PC-3 (cell line): Measurements from ENCODE around the gene TC2N. TPM values are rescaled to one million over a fixed set of nuclear protein-coding genes. Genes with fewer than 3 reads are reported as not detected.

ENCODE experiments used
- ATAC-seq: fragments of 200-7000 bp; cut with Tn5 transposase; 2 replicates; pipeline ENCODE4 v1.9.1; 2020; ENCODE audit warnings: mild to moderate bottlenecking, moderate library complexity
- BruUV-seq: library from RNA; stranded (reverse); fragments of 400-500 nt; replicated peaks from 2 replicates; lab custom pipeline; 2021; lab: Mats Ljungman, UMichigan
- CTCF ChIA-PET: fragments of 300-600 bp; sonication (Branson Sonifier 250); formaldehyde crosslinking; loops from one replicate; lab custom pipeline; 2022; ENCODE audit warnings: antibody characterized with exemption; lab: Charles Lee
- POLR2A ChIA-PET: fragments of 300-600 bp; sonication (Branson Sonifier 250); formaldehyde crosslinking; loops from one replicate; lab custom pipeline; 2022; ENCODE audit warnings: antibody characterized with exemption; ENCODE audit not compliant: unreplicated experiment; lab: Charles Lee
- DNase-seq: peaks from one replicate; pipeline ENCODE4 v3.0.0-alpha.2; 2015
- H2AFZ ChIP-seq: fragments of 300-600 bp; sonication (generic); 2 replicates; pipeline ENCODE4 v1.6.0; 2016; ENCODE audit warnings: antibody characterized with exemption, low read length
- H3F3A ChIP-seq: fragments of 300-600 bp; sonication (generic); one replicate; pipeline ENCODE4 v1.6.0; 2017; ENCODE audit warnings: antibody characterized with exemption, low read length, control low read depth, mild to moderate bottlenecking; ENCODE audit not compliant: unreplicated experiment
- H3K27ac ChIP-seq: fragments of 300-600 bp; sonication (generic); 2 replicates; pipeline ENCODE4 v1.5.1; 2016; ENCODE audit warnings: mild to moderate bottlenecking, low read length
- H3K27me3 ChIP-seq: fragments of 300-600 bp; sonication (generic); 2 replicates; pipeline ENCODE4 v1.6.1; 2016; ENCODE audit warnings: low read length, mixed read lengths
- H3K36me3 ChIP-seq: fragments of 300-600 bp; sonication (generic); 2 replicates; pipeline ENCODE4 v1.6.1; 2016; ENCODE audit warnings: low read depth, mixed run types, low read length, mixed read lengths
- H3K4me1 ChIP-seq: fragments of 300-600 bp; sonication (generic); 2 replicates; pipeline ENCODE4 v1.5.1; 2016; ENCODE audit warnings: low read length; ENCODE audit not compliant: insufficient read depth
- H3K4me2 ChIP-seq: fragments of 300-600 bp; sonication (generic); 2 replicates; pipeline ENCODE4 v1.6.0; 2016; ENCODE audit warnings: low read length
- H3K4me3 ChIP-seq: fragments of 300-600 bp; sonication (generic); 2 replicates; pipeline ENCODE4 v1.5.1; 2016; ENCODE audit warnings: mild to moderate bottlenecking, low read length, mixed read lengths
- H3K79me2 ChIP-seq: fragments of 300-600 bp; sonication (generic); 2 replicates; pipeline ENCODE4 v1.6.1; 2017; ENCODE audit warnings: low read length, mixed read lengths
- H3K9ac ChIP-seq: fragments of 300-600 bp; sonication (generic); 2 replicates; pipeline ENCODE4 v1.6.0; 2016; ENCODE audit warnings: mild to moderate bottlenecking, low read length
- H3K9me2 ChIP-seq: fragments of 300-600 bp; sonication (generic); replicated peaks from 2 replicates; pipeline ENCODE4 v1.6.1; 2016; ENCODE audit warnings: mixed run types, low read length, mixed read lengths
- H3K9me3 ChIP-seq: fragments of 300-600 bp; sonication (generic); 2 replicates; pipeline ENCODE4 v1.6.1; 2016; ENCODE audit warnings: low read length, mixed read lengths
- H4K20me1 ChIP-seq: fragments of 300-600 bp; sonication (generic); 2 replicates; pipeline ENCODE4 v1.6.1; 2016; ENCODE audit warnings: low read length, mixed read lengths
- EZH2 ChIP-seq: fragments of 300-600 bp; sonication (generic); IDR thresholded peaks from one replicate; pipeline ENCODE4 v1.6.1; 2017; ENCODE audit warnings: antibody characterized with exemption, mild to moderate bottlenecking, low read length; ENCODE audit not compliant: unreplicated experiment
- EZH2phosphoT487 ChIP-seq: fragments of 300-600 bp; sonication (generic); IDR thresholded peaks from 2 replicates; pipeline ENCODE4 v1.6.1; 2018; ENCODE audit warnings: mild to moderate bottlenecking, antibody characterized with exemption, low read length, borderline replicate concordance
- intact Hi-C: fragments of 100-400 bp; cut with micrococcal nuclease; formaldehyde crosslinking; loops from 2 replicates; pipeline ENCODE4 v1.9.0; 2023
- total RNA-seq: library from RNA; depleted of rRNA; stranded (reverse); fragments of >200 nt; gene quantifications from 2 replicates; pipeline ENCODE4 v1.2.3, GENCODE V29; 2014
- TF ChIP-seq, protein P1 (sequence below): fragments of 300-600 bp; sonication (generic); conservative IDR thresholded peaks from 2 replicates; pipeline ENCODE4 v1.5.1; 2017; ENCODE audit warnings: antibody characterized with exemption, low read depth, mild to moderate bottlenecking, low read length

Gene TC2N
- total RNA-seq, 1 experiment from 2014 or later = 6.2 TPM

DNA sequence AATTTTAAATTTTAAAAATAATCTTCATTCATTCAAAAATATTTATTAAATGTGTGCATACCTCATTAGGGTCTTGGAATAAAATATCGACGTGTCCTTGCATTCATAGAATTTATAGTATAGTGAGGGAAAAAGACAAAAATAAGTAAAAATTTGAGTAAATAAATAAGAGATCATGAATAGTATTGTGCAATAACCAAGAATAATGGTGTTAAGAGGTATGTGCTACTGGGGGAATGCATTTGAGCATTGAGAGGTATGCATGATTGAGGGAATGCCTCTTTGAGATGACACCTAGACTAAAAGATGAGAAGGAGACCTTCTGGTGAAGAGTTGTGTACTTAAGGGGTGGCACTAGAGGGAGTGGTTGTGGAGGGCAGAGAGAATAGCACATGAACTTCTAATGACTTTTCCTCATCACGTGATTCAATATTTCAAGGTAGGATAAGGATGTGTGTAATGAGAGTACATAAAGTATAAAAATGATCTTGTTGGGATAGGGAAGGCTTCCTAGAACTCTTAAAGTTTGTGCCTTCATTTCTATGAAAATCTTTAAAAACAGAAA lies 116.6 kb downstream of the TC2N start:
- H3K79me2 ChIP-seq = no peaks in the 10 kb centered on the region
- ChIA-PET POLR2A (no interaction called here), CTCF (no interaction called here)
- no peak overlapping the region for H3K27ac ChIP-seq
- H3F3A ChIP-seq = peaks cover 3% of the 10 kb centered on the region
- H3K36me3 ChIP-seq = no peaks in the 10 kb centered on the region
- H4K20me1 ChIP-seq = no peaks in the 10 kb centered on the region
- H3K27me3 ChIP-seq = no peaks in the 10 kb centered on the region
- no peak overlapping the region for H3K4me2 ChIP-seq
- ATAC-seq (no peak), DNase-seq (peak; percentile 11)
- no peak overlapping the region for H2AFZ ChIP-seq
- intact Hi-C loops = no loop called here
- no peak overlapping the region for H3K4me3 ChIP-seq
- no TSS peak for BruUV-seq
- no peak for TF ChIP-seq EZH2
- TF ChIP-seq, protein P1, sequence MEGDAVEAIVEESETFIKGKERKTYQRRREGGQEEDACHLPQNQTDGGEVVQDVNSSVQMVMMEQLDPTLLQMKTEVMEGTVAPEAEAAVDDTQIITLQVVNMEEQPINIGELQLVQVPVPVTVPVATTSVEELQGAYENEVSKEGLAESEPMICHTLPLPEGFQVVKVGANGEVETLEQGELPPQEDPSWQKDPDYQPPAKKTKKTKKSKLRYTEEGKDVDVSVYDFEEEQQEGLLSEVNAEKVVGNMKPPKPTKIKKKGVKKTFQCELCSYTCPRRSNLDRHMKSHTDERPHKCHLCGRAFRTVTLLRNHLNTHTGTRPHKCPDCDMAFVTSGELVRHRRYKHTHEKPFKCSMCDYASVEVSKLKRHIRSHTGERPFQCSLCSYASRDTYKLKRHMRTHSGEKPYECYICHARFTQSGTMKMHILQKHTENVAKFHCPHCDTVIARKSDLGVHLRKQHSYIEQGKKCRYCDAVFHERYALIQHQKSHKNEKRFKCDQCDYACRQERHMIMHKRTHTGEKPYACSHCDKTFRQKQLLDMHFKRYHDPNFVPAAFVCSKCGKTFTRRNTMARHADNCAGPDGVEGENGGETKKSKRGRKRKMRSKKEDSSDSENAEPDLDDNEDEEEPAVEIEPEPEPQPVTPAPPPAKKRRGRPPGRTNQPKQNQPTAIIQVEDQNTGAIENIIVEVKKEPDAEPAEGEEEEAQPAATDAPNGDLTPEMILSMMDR = no peak
- no peaks in the 10 kb centered on the region for H3K9me3 ChIP-seq
- H3K9me2 ChIP-seq = no peaks in the 10 kb centered on the region
- no peak overlapping the region for H3K9ac ChIP-seq
- H3K4me1 ChIP-seq = peaks cover 29% of the 10 kb centered on the region

DNA sequence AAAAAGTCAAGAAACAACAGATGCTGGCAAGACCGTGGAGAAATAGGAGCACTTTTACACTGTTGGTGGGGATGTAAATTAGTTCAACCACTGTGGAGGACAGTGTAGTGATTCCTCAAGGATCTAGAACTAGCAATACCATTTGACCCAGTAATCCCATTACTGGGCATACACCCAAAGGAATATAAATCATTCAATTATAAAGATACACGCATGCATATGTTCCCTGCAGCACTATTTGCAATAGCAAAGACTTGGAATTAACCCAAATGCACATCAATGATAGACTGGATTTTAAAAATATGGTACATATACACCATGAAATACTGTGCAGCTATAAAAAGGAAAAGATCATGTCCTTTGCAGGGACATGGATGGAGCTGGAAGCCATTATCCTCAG lies 117.5 kb downstream of the TC2N start:
- CTCF ChIA-PET = interaction anchor here (0.5 kb wide), 1 partner anchor 100 kb away, joined by 3 read pairs; no protein-coding TSS in a partner anchor
- peaks cover 5% of the 10 kb centered on the region for H3F3A ChIP-seq
- H3K9me2 ChIP-seq = no peaks in the 10 kb centered on the region
- no peak overlapping the region for H3K9ac ChIP-seq
- H4K20me1 ChIP-seq = no peaks in the 10 kb centered on the region
- TF ChIP-seq, protein P1 = no peak
- TF ChIP-seq EZH2 = no peak
- intact Hi-C loops = no loop called here
- H3K4me1 ChIP-seq = peaks cover 30% of the 10 kb centered on the region
- no TSS peak for BruUV-seq
- no peak overlapping the region for H3K4me2 ChIP-seq
- POLR2A ChIA-PET = no interaction called here
- H3K79me2 ChIP-seq = no peaks in the 10 kb centered on the region
- DNase-seq (peak; percentile 64), ATAC-seq (no peak)
- no peaks in the 10 kb centered on the region for H3K27me3 ChIP-seq
- H3K27ac ChIP-seq = no peak overlapping the region
- H3K4me3 ChIP-seq = no peak overlapping the region
- H3K9me3 ChIP-seq = no peaks in the 10 kb centered on the region
- no peaks in the 10 kb centered on the region for H3K36me3 ChIP-seq
- no peak overlapping the region for H2AFZ ChIP-seq

DNA sequence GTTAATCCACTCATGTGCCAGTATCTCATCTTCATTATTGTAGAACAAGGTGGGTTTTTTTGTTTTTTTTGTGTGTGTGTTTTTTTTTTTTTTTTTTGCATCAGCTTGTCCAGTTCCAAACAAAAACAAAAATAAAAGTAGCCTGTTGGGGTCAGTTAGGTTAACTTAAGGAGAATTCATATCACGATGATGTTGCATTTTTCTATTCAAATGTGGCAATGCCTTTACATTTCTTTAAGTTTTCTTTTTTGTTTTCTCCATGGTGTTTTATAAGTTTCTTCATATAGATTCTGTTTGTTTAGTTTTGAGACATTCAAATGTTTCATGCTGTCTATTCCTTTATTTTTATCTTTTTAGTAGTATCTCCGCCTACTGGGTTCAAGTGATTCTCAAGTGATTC lies 119.3 kb downstream of the TC2N start:
- no peak overlapping the region for H3K9ac ChIP-seq
- ATAC-seq = no peak
- H3K27me3 ChIP-seq = no peaks in the 10 kb centered on the region
- H3K36me3 ChIP-seq = no peaks in the 10 kb centered on the region
- ChIA-PET POLR2A (no interaction called here), CTCF (no interaction called here)
- no peaks in the 10 kb centered on the region for H4K20me1 ChIP-seq
- H3F3A ChIP-seq = peaks cover 5% of the 10 kb centered on the region
- H3K4me2 ChIP-seq = no peak overlapping the region
- no peaks in the 10 kb centered on the region for H3K79me2 ChIP-seq
- peaks cover 33% of the 10 kb centered on the region for H3K4me1 ChIP-seq
- no peaks in the 10 kb centered on the region for H3K9me3 ChIP-seq
- intact Hi-C loops = no loop called here
- no peak overlapping the region for H2AFZ ChIP-seq
- no peak for DNase-seq
- H3K27ac ChIP-seq = no peak overlapping the region
- BruUV-seq = no TSS peak
- no peak overlapping the region for H3K4me3 ChIP-seq
- no peaks in the 10 kb centered on the region for H3K9me2 ChIP-seq
- TF ChIP-seq, protein P1 = no peak
- no peak for TF ChIP-seq EZH2phosphoT487
- TF ChIP-seq EZH2 = no peak
